OCI-LY3 (cell line): ENCODE measurements around the gene TMEM132C.

Source experiments
- CTCF ChIP-seq: fragments of 200-600, 300-600 bp; sonication (generic); IDR thresholded peaks from 2 replicates; pipeline ENCODE4 v1.5.1; 2014; ENCODE audit warnings: antibody characterized with exemption, low read length, low read depth
- EZH2phosphoT487 ChIP-seq: fragments of 200-600 bp; shearing (Covaris generic); IDR thresholded peaks from 2 replicates; pipeline ENCODE4 v1.6.1; 2018; ENCODE audit warnings: antibody characterized with exemption, mixed run types, low read depth

GRCh38 chr12:128693115-128693514, 426.1 kb downstream of the TMEM132C start:
- TF ChIP-seq EZH2phosphoT487 (no peak), CTCF (no peak)
